ENCODE data around the gene ACOT11. TPM values are rescaled to one million over a fixed set of nuclear protein-coding genes. Genes with fewer than 3 reads are reported as not detected.
A peak's percentile ranks its signal among the peaks of the same experiment; 100 is the strongest.

The ACOT11 gene
- total and polyA plus RNA-seq, 2 of the 13 experiments (the other 11 are each of a cell fraction or from before 2014, with no cell fraction given): 2.6 to 3.3 TPM

DNA sequence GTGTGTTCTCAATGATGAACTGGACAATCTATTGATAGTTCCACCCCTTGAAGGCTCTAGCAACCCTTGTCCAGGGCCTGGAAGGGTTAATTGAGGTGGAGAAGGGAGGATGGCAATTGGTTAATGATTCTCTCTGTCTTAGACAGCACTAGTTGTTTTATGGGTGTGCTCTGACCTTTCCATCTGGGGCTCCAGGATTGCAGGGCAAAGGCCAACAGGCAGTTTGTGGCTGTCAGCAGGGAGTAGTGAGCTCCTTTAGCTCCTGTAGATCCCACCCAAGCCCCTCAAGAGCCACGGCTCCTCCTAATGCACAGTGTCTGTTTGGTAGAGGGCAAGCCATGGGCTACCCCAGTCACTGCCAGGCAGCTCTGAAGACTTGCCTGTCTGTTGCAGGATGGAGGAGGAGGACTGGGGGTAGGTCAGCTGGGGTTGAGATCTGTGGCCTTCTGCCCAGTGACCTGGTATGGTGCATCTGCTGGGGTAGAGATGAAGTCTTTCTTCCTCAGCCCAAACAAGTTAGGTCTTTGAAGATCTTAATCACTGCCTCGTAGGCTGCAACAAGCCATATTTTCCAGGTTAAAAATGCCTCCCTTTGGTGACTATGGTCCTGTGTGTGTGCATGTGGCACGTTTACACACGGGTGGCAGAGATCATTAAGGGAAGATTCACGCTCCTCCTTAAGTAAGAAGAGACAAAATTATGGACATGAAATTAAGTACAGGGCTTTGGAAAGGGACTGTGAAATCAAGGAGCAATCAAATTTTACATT, 101.3 kb downstream of the ACOT11 start (continued):
- TF ChIP-seq, protein P1, sequence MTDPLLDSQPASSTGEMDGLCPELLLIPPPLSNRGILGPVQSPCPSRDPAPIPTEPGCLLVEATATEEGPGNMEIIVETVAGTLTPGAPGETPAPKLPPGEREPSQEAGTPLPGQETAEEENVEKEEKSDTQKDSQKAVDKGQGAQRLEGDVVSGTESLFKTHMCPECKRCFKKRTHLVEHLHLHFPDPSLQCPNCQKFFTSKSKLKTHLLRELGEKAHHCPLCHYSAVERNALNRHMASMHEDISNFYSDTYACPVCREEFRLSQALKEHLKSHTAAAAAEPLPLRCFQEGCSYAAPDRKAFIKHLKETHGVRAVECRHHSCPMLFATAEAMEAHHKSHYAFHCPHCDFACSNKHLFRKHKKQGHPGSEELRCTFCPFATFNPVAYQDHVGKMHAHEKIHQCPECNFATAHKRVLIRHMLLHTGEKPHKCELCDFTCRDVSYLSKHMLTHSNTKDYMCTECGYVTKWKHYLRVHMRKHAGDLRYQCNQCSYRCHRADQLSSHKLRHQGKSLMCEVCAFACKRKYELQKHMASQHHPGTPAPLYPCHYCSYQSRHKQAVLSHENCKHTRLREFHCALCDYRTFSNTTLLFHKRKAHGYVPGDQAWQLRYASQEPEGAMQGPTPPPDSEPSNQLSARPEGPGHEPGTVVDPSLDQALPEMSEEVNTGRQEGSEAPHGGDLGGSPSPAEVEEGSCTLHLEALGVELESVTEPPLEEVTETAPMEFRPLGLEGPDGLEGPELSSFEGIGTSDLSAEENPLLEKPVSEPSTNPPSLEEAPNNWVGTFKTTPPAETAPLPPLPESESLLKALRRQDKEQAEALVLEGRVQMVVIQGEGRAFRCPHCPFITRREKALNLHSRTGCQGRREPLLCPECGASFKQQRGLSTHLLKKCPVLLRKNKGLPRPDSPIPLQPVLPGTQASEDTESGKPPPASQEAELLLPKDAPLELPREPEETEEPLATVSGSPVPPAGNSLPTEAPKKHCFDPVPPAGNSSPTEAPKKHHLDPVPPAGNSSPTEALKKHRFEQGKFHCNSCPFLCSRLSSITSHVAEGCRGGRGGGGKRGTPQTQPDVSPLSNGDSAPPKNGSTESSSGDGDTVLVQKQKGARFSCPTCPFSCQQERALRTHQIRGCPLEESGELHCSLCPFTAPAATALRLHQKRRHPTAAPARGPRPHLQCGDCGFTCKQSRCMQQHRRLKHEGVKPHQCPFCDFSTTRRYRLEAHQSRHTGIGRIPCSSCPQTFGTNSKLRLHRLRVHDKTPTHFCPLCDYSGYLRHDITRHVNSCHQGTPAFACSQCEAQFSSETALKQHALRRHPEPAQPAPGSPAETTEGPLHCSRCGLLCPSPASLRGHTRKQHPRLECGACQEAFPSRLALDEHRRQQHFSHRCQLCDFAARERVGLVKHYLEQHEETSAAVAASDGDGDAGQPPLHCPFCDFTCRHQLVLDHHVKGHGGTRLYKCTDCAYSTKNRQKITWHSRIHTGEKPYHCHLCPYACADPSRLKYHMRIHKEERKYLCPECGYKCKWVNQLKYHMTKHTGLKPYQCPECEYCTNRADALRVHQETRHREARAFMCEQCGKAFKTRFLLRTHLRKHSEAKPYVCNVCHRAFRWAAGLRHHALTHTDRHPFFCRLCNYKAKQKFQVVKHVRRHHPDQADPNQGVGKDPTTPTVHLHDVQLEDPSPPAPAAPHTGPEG (CRISPR knock-in tag; IDR thresholded peaks at IDR 0.05): no peak
- TF ChIP-seq ZFP1 (CRISPR knock-in tag; IDR thresholded peaks at IDR 0.05) (no peak), SRSF9 (IDR thresholded peaks at IDR 0.05; ENCODE audit: borderline replicate concordance, insufficient read depth, low read depth, low read length, poor library complexity, severe bottlenecking) (no peak), ZKSCAN5 (CRISPR knock-in tag; IDR thresholded peaks at IDR 0.05) (no peak), NR2F6 (IDR thresholded peaks at IDR 0.05) (peak; percentile 95), NR2F6 (CRISPR knock-in tag; IDR thresholded peaks at IDR 0.05) (peak; percentile 95), NR2F2 (IDR thresholded peaks at IDR 0.05; ENCODE audit: borderline replicate concordance, low read depth) (peak; percentile 89), ZNF496 (CRISPR knock-in tag; IDR thresholded peaks at IDR 0.05; ENCODE audit: insufficient replicate concordance) (no peak), NR2F1 (CRISPR knock-in tag; IDR thresholded peaks at IDR 0.05) (peak; percentile 51 to 68; a peak in 3 of 4 replicates), CREB1 (IDR thresholded peaks at IDR 0.05) (no peak), CREB1 (CRISPR knock-in tag; IDR thresholded peaks at IDR 0.05) (0 out of 2 replicates have a peak, but pooled peaks have one; percentile 5), HNF4A (CRISPR knock-in tag; IDR thresholded peaks at IDR 0.05) (peak; percentile 88), ZMYM3 (CRISPR knock-in tag; IDR thresholded peaks at IDR 0.05) (peak; percentile 66), MED1 (CRISPR knock-in tag; IDR thresholded peaks at IDR 0.05) (peak; percentile 47; the same call in 1 of the 2 replicates)
- TF ChIP-seq, protein P2, sequence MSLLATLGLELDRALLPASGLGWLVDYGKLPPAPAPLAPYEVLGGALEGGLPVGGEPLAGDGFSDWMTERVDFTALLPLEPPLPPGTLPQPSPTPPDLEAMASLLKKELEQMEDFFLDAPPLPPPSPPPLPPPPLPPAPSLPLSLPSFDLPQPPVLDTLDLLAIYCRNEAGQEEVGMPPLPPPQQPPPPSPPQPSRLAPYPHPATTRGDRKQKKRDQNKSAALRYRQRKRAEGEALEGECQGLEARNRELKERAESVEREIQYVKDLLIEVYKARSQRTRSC (CRISPR knock-in tag; IDR thresholded peaks at IDR 0.05; ENCODE audit: low read depth): no peak
- TF ChIP-seq, protein P3, sequence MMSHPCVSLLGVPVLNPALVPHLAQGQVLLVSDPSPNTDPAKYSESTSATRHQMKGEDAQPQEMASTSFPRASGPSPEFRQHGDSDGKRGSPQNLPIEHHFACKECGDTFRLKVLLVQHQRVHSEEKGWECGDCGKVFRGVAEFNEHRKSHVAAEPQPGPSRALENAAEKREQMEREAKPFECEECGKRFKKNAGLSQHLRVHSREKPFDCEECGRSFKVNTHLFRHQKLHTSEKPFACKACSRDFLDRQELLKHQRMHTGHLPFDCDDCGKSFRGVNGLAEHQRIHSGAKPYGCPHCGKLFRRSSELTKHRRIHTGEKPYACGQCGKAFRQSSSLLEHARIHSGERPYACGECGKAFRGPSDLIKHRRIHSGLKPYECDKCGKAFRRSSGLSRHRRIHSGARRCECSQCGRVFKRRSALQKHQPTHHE (CRISPR knock-in tag; IDR thresholded peaks at IDR 0.05; ENCODE audit: borderline replicate concordance): no peak
- TF ChIP-seq, protein P4, sequence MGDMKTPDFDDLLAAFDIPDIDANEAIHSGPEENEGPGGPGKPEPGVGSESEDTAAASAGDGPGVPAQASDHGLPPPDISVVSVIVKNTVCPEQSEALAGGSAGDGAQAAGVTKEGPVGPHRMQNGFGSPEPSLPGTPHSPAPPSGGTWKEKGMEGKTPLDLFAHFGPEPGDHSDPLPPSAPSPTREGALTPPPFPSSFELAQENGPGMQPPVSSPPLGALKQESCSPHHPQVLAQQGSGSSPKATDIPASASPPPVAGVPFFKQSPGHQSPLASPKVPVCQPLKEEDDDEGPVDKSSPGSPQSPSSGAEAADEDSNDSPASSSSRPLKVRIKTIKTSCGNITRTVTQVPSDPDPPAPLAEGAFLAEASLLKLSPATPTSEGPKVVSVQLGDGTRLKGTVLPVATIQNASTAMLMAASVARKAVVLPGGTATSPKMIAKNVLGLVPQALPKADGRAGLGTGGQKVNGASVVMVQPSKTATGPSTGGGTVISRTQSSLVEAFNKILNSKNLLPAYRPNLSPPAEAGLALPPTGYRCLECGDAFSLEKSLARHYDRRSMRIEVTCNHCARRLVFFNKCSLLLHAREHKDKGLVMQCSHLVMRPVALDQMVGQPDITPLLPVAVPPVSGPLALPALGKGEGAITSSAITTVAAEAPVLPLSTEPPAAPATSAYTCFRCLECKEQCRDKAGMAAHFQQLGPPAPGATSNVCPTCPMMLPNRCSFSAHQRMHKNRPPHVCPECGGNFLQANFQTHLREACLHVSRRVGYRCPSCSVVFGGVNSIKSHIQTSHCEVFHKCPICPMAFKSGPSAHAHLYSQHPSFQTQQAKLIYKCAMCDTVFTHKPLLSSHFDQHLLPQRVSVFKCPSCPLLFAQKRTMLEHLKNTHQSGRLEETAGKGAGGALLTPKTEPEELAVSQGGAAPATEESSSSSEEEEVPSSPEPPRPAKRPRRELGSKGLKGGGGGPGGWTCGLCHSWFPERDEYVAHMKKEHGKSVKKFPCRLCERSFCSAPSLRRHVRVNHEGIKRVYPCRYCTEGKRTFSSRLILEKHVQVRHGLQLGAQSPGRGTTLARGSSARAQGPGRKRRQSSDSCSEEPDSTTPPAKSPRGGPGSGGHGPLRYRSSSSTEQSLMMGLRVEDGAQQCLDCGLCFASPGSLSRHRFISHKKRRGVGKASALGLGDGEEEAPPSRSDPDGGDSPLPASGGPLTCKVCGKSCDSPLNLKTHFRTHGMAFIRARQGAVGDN (CRISPR knock-in tag; IDR thresholded peaks at IDR 0.05): peak; percentile 41

Data from HepG2 (cell line).